Activated CD8-positive, alpha-beta T cell treated with anti-CD3 and anti-CD28 coated beads for 36 hours (primary cell): Measurements from ENCODE around the gene QRSL1. TPM values are rescaled to one million over a fixed set of nuclear protein-coding genes. Genes with fewer than 3 reads are reported as not detected.

Experiments used
- ATAC-seq: fragments of 200-7000 bp; cut with Tn5 transposase; one replicate; pipeline ENCODE4 v1.10.0; 2021; ENCODE audit warnings: mild to moderate bottlenecking, moderate library complexity
- CTCF ChIA-PET: fragments of 350-600 bp; sonication (Branson Sonifier 250); formaldehyde crosslinking; loops from one replicate; lab custom pipeline; 2021; ENCODE audit warnings: antibody characterized with exemption; lab: Charles Lee
- POLR2A ChIA-PET: fragments of 350-600 bp; sonication (Branson Sonifier 250); formaldehyde crosslinking; loops from one replicate; lab custom pipeline; 2021; ENCODE audit warnings: antibody characterized with exemption; lab: Charles Lee
- DNase-seq: peaks from one replicate; pipeline ENCODE4 v3.0.0-alpha.2; 2020
- H3K27ac Mint-ChIP-seq: one replicate; pipeline ENCODE4 v1.8.0; 2021; ENCODE audit warnings: mild to moderate bottlenecking, mixed read lengths
- H3K27me3 Mint-ChIP-seq: one replicate; pipeline ENCODE4 v1.8.0; 2021; ENCODE audit warnings: mixed read lengths
- H3K36me3 Mint-ChIP-seq: one replicate; pipeline ENCODE4 v1.8.0; 2021; ENCODE audit warnings: low read depth, mixed read lengths
- H3K4me1 Mint-ChIP-seq: one replicate; pipeline ENCODE4 v1.8.0; 2021; ENCODE audit warnings: low read depth, mixed read lengths
- H3K4me3 Mint-ChIP-seq: one replicate; pipeline ENCODE4 v1.8.0; 2021; ENCODE audit warnings: mild to moderate bottlenecking, moderate library complexity, mixed read lengths
- H3K9me3 Mint-ChIP-seq: one replicate; pipeline ENCODE4 v1.8.0; 2021; ENCODE audit warnings: mixed read lengths
- CTCF ChIP-seq: fragments of 200-600 bp; IDR thresholded peaks from one replicate; pipeline ENCODE4 v1.8.0; 2022; ENCODE audit warnings: antibody characterized with exemption, mild to moderate bottlenecking
- intact Hi-C: fragments of 100-400 bp; cut with micrococcal nuclease; formaldehyde crosslinking; loops from one replicate; pipeline ENCODE4 v1.10.0; 2022
- total RNA-seq, 2 experiments: library from RNA; stranded (reverse); gene quantifications; one replicate each; pipeline ENCODE4 v1.2.3, GENCODE V29; 2021

The QRSL1 gene
- total RNA-seq, 2 experiments from 2014 or later = 16.6 to 20.8 TPM

GRCh38 chr6:106704327-106704726 lies 74.9 kb downstream of the QRSL1 start:
- TF ChIP-seq CTCF = no peak
- peaks cover 2% of the 10 kb centered on the region for H3K4me1 Mint-ChIP-seq
- peaks cover 2% of the 10 kb centered on the region for H3K9me3 Mint-ChIP-seq
- H3K36me3 Mint-ChIP-seq = no peaks in the 10 kb centered on the region
- ATAC-seq = no peak
- intact Hi-C loops = no loop called here
- no peak for DNase-seq
- POLR2A ChIA-PET = no interaction called here
- CTCF ChIA-PET = no interaction called here
- peaks cover 11% of the 10 kb centered on the region for H3K27me3 Mint-ChIP-seq
- H3K27ac Mint-ChIP-seq = no peak overlapping the region
- H3K4me3 Mint-ChIP-seq = no peak overlapping the region

- no peak overlapping the region for H3K27ac Mint-ChIP-seq
- H3K36me3 Mint-ChIP-seq = no peaks in the 10 kb centered on the region
- no peak for ATAC-seq
- peaks cover 9% of the 10 kb centered on the region for H3K27me3 Mint-ChIP-seq
- ChIA-PET POLR2A (no interaction called here), CTCF (no interaction called here)
- peaks cover 2% of the 10 kb centered on the region for H3K9me3 Mint-ChIP-seq
- intact Hi-C loops = no loop called here
- H3K4me1 Mint-ChIP-seq = peaks cover 2% of the 10 kb centered on the region
- TF ChIP-seq CTCF = no peak
- no peak for DNase-seq
- H3K4me3 Mint-ChIP-seq = no peak overlapping the region
These were observed 75.8 kb downstream of the QRSL1 start for GRCh38 chr6:106705156-106705555.

GRCh38 chr6:106710580-106710979 lies 81.2 kb downstream of the QRSL1 start:
- CTCF ChIA-PET = no interaction called here
- no peak for DNase-seq
- intact Hi-C loops = no loop called here
- ATAC-seq = no peak
- Mint-ChIP-seq H3K4me3 (no peak overlapping the region), H3K27ac (no peak overlapping the region), H3K36me3 (no peaks in the 10 kb centered on the region), H3K9me3 (no peaks in the 10 kb centered on the region), H3K27me3 (peaks cover 5% of the 10 kb centered on the region), H3K4me1 (no peaks in the 10 kb centered on the region)
- POLR2A ChIA-PET = no interaction called here
- TF ChIP-seq CTCF = no peak

- CTCF ChIA-PET = no interaction called here
- DNase-seq (no peak), ATAC-seq (no peak)
- H3K27me3 Mint-ChIP-seq = peaks cover 4% of the 10 kb centered on the region
- no peaks in the 10 kb centered on the region for H3K4me1 Mint-ChIP-seq
- no peaks in the 10 kb centered on the region for H3K36me3 Mint-ChIP-seq
- no peaks in the 10 kb centered on the region for H3K9me3 Mint-ChIP-seq
- no peak overlapping the region for H3K27ac Mint-ChIP-seq
- no peak overlapping the region for H3K4me3 Mint-ChIP-seq
- POLR2A ChIA-PET = no interaction called here
- intact Hi-C loops = no loop called here
- TF ChIP-seq CTCF = no peak
These were observed 84.9 kb downstream of the QRSL1 start for GRCh38 chr6:106714281-106714680.

GRCh38 chr6:106715922-106716321 lies 86.5 kb downstream of the QRSL1 start:
- no peak for TF ChIP-seq CTCF
- no peak for DNase-seq
- Mint-ChIP-seq H3K4me3 (no peak overlapping the region), H3K36me3 (no peaks in the 10 kb centered on the region), H3K27me3 (peaks cover 4% of the 10 kb centered on the region), H3K9me3 (no peaks in the 10 kb centered on the region), H3K4me1 (no peaks in the 10 kb centered on the region), H3K27ac (no peak overlapping the region)
- POLR2A ChIA-PET = no interaction called here
- intact Hi-C loops = no loop called here
- CTCF ChIA-PET = no interaction called here
- no peak for ATAC-seq
